GM23338 (cell line): ENCODE measurements around the gene IL26. TPM values are rescaled to one million over a fixed set of nuclear protein-coding genes. Genes with fewer than 3 reads are reported as not detected.

Source experiments
- ATAC-seq: fragments of 200-7000 bp; cut with Tn5 transposase; 3 replicates; pipeline ENCODE4 v1.9.1; 2020
- DNase-seq: peaks from one replicate; pipeline ENCODE4 v3.0.0-alpha.2; 2015; ENCODE audit warnings: low spot score
- H2AFZ ChIP-seq: fragments of 200-600 bp; sonication (generic); 2 replicates; pipeline ENCODE4 v1.8.0; 2016; ENCODE audit warnings: antibody characterized with exemption, mild to moderate bottlenecking, moderate library complexity
- H3F3A ChIP-seq: fragments of 200-600 bp; sonication (generic); replicated peaks from 2 replicates; pipeline ENCODE4 v1.8.0; 2017; ENCODE audit warnings: antibody characterized with exemption, mixed run types, low read depth
- H3K27ac ChIP-seq: fragments of 200-600 bp; sonication (generic); 2 replicates; pipeline ENCODE4 v1.6.1; 2016; ENCODE audit warnings: low read depth
- H3K27me3 ChIP-seq: fragments of 200-600 bp; sonication (generic); 2 replicates; pipeline ENCODE4 v1.8.0; 2016; ENCODE audit warnings: mild to moderate bottlenecking, mixed run types, moderate library complexity; ENCODE audit not compliant: insufficient read depth
- H3K36me3 ChIP-seq: fragments of 200-600 bp; sonication (generic); 2 replicates; pipeline ENCODE4 v1.8.0; 2016; ENCODE audit warnings: mild to moderate bottlenecking; ENCODE audit not compliant: insufficient read depth
- H3K4me1 ChIP-seq: fragments of 200-600 bp; sonication (generic); 2 replicates; pipeline ENCODE4 v1.8.0; 2016; ENCODE audit warnings: mild to moderate bottlenecking, moderate library complexity; ENCODE audit not compliant: insufficient read depth
- H3K4me2 ChIP-seq: fragments of 200-600 bp; sonication (generic); 2 replicates; pipeline ENCODE4 v1.7.1; 2017; ENCODE audit warnings: mixed run types
- H3K4me3 ChIP-seq: fragments of 200-600 bp; sonication (generic); 2 replicates; pipeline ENCODE4 v1.6.1; 2016; ENCODE audit warnings: mixed run types
- H3K79me2 ChIP-seq: fragments of 200-600 bp; sonication (generic); replicated peaks from 2 replicates; pipeline ENCODE4 v1.8.0; 2017; ENCODE audit warnings: mild to moderate bottlenecking; ENCODE audit not compliant: insufficient read depth
- H3K9me2 ChIP-seq: fragments of 200-600 bp; sonication (generic); 2 replicates; pipeline ENCODE4 v1.8.0; 2017; ENCODE audit not compliant: insufficient read depth
- H4K20me1 ChIP-seq: fragments of 200-600 bp; sonication (generic); replicated peaks from 2 replicates; pipeline ENCODE4 v1.8.0; 2017; ENCODE audit warnings: mild to moderate bottlenecking; ENCODE audit not compliant: insufficient read depth
- H3K27ac Mint-ChIP-seq: 2 replicates; pipeline ENCODE4 v1.8.0; 2020; ENCODE audit warnings: inconsistent platforms, mild to moderate bottlenecking, moderate library complexity, mixed read lengths
- H3K27me3 Mint-ChIP-seq: 3 replicates; pipeline ENCODE4 v1.8.0; 2022; ENCODE audit warnings: low read depth, mild to moderate bottlenecking, moderate library complexity, mixed read lengths, inconsistent platforms; ENCODE audit not compliant: insufficient read depth, poor library complexity
- H3K36me3 Mint-ChIP-seq: 3 replicates; pipeline ENCODE4 v1.8.0; 2021; ENCODE audit warnings: low read depth, mild to moderate bottlenecking, inconsistent platforms, moderate library complexity, mixed read lengths
- H3K4me1 Mint-ChIP-seq: 3 replicates; pipeline ENCODE4 v1.8.0; 2020; ENCODE audit warnings: mild to moderate bottlenecking, inconsistent platforms, mixed read lengths
- H3K4me3 Mint-ChIP-seq: 3 replicates; pipeline ENCODE4 v1.8.0; 2021; ENCODE audit warnings: moderate library complexity, mild to moderate bottlenecking, inconsistent platforms, mixed read lengths
- H3K9me3 Mint-ChIP-seq: 3 replicates; pipeline ENCODE4 v1.8.0; 2020; ENCODE audit warnings: moderate library complexity, mild to moderate bottlenecking, inconsistent platforms, mixed read lengths
- CREB1 ChIP-seq: fragments of 250-450 bp; sonication (Bioruptor Pico); IDR thresholded peaks from 2 replicates; pipeline ENCODE4 v1.5.0; 2020; ENCODE audit warnings: low read depth, mild to moderate bottlenecking, moderate library complexity
- CTCF ChIP-seq, 2 experiments: fragments of 200-600 bp in 1 of 2; sonication (generic) in 1 of 2; conservative IDR thresholded peaks; 2 replicates each; pipeline versions ENCODE4 v1.5.1 to v1.6.1; 2016 to 2017; ENCODE audit warnings: antibody characterized with exemption in 2 of 2, low read depth in 2 of 2, mild to moderate bottlenecking in 2 of 2, moderate library complexity in 1 of 2
- ETS1 ChIP-seq: IDR thresholded peaks from 2 replicates; pipeline ENCODE4 v1.6.1; 2016; ENCODE audit warnings: antibody characterized with exemption
- EZH2 ChIP-seq: fragments of 200-600 bp; sonication (generic); IDR thresholded peaks from one replicate; pipeline ENCODE4 v1.8.0; 2017; ENCODE audit warnings: antibody characterized with exemption, mild to moderate bottlenecking, low read depth; ENCODE audit not compliant: unreplicated experiment
- EZH2phosphoT487 ChIP-seq: fragments of 200-600 bp; sonication (generic); IDR thresholded peaks from one replicate; pipeline ENCODE4 v1.8.1; 2018; ENCODE audit warnings: antibody characterized with exemption; ENCODE audit not compliant: unreplicated experiment
- JUNB ChIP-seq: IDR thresholded peaks from one replicate; pipeline ENCODE4 v1.6.1; 2016; ENCODE audit warnings: antibody characterized with exemption; ENCODE audit not compliant: unreplicated experiment
- NANOG ChIP-seq: IDR thresholded peaks from 2 replicates; pipeline ENCODE4 v1.6.1; 2016; ENCODE audit warnings: antibody characterized with exemption, borderline replicate concordance
- POLR2AphosphoS5 ChIP-seq: IDR thresholded peaks from 2 replicates; pipeline ENCODE4 v1.6.1; 2016; ENCODE audit warnings: antibody characterized with exemption, low read depth
- REST ChIP-seq: IDR thresholded peaks from one replicate; pipeline ENCODE4 v1.6.1; 2018; ENCODE audit warnings: antibody characterized with exemption; ENCODE audit not compliant: unreplicated experiment
- STAT1 ChIP-seq: IDR thresholded peaks from one replicate; pipeline ENCODE4 v1.6.1; 2016; ENCODE audit warnings: antibody characterized with exemption; ENCODE audit not compliant: unreplicated experiment
- ZNF114 ChIP-seq: fragments of 250-450 bp; sonication (Bioruptor Pico); IDR thresholded peaks from 2 replicates; pipeline ENCODE4 v1.5.0; 2020; ENCODE audit warnings: mild to moderate bottlenecking, moderate library complexity
- ZNF331 ChIP-seq: fragments of 250-450 bp; sonication (Bioruptor Pico); IDR thresholded peaks from 2 replicates; pipeline ENCODE4 v1.5.0; 2020; ENCODE audit warnings: low read depth, mild to moderate bottlenecking, moderate library complexity
- polyA plus RNA-seq: library from polyadenylated mRNA; unstranded; fragments of >200 nt; fragmentation: Nextera tagmentation; extraction: Ambion mirVana; gene quantifications from 2 replicates; pipeline ENCODE4 v1.2.1, GENCODE V29; 2016
- total RNA-seq: library from RNA; depleted of rRNA; stranded (reverse); fragments of >200 nt; shearing (Covaris generic); gene quantifications from 2 replicates; pipeline ENCODE4 v1.2.3, GENCODE V29; 2014

Gene IL26
- total and polyA plus RNA-seq, 2 experiments from 2014 or later: not detected

GRCh38 chr12:68253504-68253903 is 27.9 kb upstream of the IL26 start, which contains the start of gene IL22:
IL22 (minus strand) TSS chr12:68253604; CDS start chr12:68253448, 156 bp downstream.
- no peak for ATAC-seq
- no peaks in the 10 kb centered on the region for H3K4me1 Mint-ChIP-seq
- H3K27ac ChIP-seq: no peak within 1 kb of the TSS

GRCh38 chr12:68252077-68252476 is 26.5 kb upstream of the IL26 start:
- Histone ChIP-seq H3K4me1 (no peaks in the 10 kb centered on the region), H3K36me3 (no peaks in the 10 kb centered on the region), H3K4me2 (no peak overlapping the region), H4K20me1 (no peaks in the 10 kb centered on the region), H3K27me3 (no peaks in the 10 kb centered on the region), H2AFZ (no peak overlapping the region), H3F3A (no peaks in the 10 kb centered on the region), H3K79me2 (no peaks in the 10 kb centered on the region), H3K27ac (no peak overlapping the region), H3K4me3 (no peak overlapping the region), H3K9me2 (peaks cover 5% of the 10 kb centered on the region; the same call in 1 of the 2 replicates)
- Mint-ChIP-seq H3K36me3 (peaks cover 5% of the 10 kb centered on the region; the same call in 1 of the 3 replicates), H3K27me3 (no peaks in the 10 kb centered on the region), H3K27ac (no peak overlapping the region), H3K4me1 (no peaks in the 10 kb centered on the region), H3K9me3 (peaks cover 5% of the 10 kb centered on the region), H3K4me3 (no peak overlapping the region)
- ATAC-seq (no peak), DNase-seq (no peak)
- TF ChIP-seq EZH2 (no peak), CTCF (conservative IDR thresholded peaks at IDR 0.05; ENCODE audit: low read depth in 2 of 2) (no peak), JUNB (no peak), ZNF331 (no peak), POLR2AphosphoS5 (no peak), CREB1 (CRISPR knock-in tag) (no peak), EZH2phosphoT487 (no peak), ZNF114 (no peak), NANOG (no peak), ETS1 (no peak), REST (no peak)

More at GRCh38 chr12:68253504-68253903, 27.9 kb upstream of the IL26 start, which contains the start of gene IL22:
- no peak for DNase-seq
- Histone ChIP-seq H3K79me2 (no peaks in the 10 kb centered on the region), H3K27me3 (no peaks in the 10 kb centered on the region), H3F3A (no peaks in the 10 kb centered on the region), H2AFZ (0 out of 2 replicates have a peak within 1 kb of the TSS, but pooled peaks have one; percentile 14), H3K9me2 (peaks cover 5% of the 10 kb centered on the region; the same call in 1 of the 2 replicates), H3K4me2 (no peak within 1 kb of the TSS), H3K4me3 (no peak within 1 kb of the TSS), H3K36me3 (no peaks in the 10 kb centered on the region), H4K20me1 (no peaks in the 10 kb centered on the region), H3K4me1 (no peaks in the 10 kb centered on the region)
- TF ChIP-seq CREB1 (CRISPR knock-in tag): no peak
- no peak for TF ChIP-seq EZH2phosphoT487
- TF ChIP-seq STAT1: no peak
- no peak for TF ChIP-seq NANOG
- TF ChIP-seq ZNF331: no peak
- H3K27me3 Mint-ChIP-seq: no peaks in the 10 kb centered on the region
- H3K27ac Mint-ChIP-seq: no peak within 1 kb of the TSS
- no peak within 1 kb of the TSS for H3K4me3 Mint-ChIP-seq
- no peaks in the 10 kb centered on the region for H3K36me3 Mint-ChIP-seq
- H3K9me3 Mint-ChIP-seq: no peaks in the 10 kb centered on the region
